NCI-H187 (cell line): Measurements from ENCODE around the gene S100A12.
"Not testable (repeated sequence)": the region's sequence is repeated elsewhere in the genome, so short reads cannot be mapped to it uniquely, and the experiment has no call there.

ENCODE experiments used
- DNase-seq, 2 experiments: peaks; one replicate each; lab custom pipeline; 2025; lab: John Stamatoyannopoulos, UW

S100A12 gene

DNA sequence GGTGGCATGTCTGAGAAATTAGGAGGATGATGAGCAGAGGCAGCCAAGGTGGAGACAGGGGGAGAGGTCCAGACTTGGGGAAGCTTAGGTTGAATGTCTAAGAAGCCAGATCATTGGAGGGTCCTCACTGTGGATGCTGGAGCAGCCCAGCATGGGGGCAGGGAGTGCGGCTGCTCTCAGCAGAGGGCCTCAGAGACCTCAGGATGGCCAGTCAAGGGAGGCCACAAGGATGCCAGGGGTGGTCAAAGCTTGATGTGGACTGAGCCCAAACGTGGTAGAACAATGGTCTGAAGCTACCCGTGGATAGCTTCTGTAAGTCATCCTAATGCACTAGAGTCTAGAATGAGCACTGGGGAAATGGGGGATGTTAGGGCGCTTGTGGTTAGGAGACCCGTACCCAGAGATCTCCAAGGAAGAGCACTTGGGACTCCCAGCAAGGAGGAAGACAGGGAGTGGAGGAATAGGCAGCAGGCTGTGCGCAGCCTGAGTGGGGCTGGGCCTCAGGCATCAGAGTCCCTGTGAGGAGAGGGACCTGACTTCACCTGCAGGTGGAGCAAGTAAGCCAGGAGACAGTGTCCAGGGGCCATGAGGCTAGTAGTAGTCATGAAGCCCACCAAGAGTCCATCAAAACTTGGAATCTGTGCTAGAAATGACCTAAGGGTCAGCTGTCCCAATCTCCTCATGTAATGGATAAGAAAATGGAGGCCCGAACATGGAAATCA, 22.0 kb downstream of the S100A12 start:
- no peak for DNase-seq

DNA sequence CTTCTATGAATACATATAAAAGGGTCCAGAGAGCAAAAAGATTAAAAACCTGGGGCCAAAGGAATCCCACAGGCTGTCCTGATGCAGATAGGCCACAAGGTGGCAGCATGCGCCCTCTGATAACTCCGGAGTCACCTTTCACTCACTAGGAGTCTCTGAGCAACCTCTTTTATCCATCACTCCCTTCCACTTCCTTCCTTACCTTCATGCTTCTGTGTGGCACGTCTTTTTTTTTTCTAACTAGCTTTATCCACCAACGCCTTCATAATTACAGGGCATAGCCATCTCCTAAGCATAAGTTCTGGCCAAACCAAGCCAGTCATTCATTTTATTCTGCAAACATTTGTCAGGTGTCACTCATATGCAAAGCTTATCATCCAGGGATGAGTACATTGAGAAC, 22.9 kb downstream of the S100A12 start:
- DNase-seq, result peak; percentile 37 to 61

GRCh38 chr1:153350321-153350957, 25.0 kb downstream of the S100A12 start:
- DNase-seq, result no peak

DNA sequence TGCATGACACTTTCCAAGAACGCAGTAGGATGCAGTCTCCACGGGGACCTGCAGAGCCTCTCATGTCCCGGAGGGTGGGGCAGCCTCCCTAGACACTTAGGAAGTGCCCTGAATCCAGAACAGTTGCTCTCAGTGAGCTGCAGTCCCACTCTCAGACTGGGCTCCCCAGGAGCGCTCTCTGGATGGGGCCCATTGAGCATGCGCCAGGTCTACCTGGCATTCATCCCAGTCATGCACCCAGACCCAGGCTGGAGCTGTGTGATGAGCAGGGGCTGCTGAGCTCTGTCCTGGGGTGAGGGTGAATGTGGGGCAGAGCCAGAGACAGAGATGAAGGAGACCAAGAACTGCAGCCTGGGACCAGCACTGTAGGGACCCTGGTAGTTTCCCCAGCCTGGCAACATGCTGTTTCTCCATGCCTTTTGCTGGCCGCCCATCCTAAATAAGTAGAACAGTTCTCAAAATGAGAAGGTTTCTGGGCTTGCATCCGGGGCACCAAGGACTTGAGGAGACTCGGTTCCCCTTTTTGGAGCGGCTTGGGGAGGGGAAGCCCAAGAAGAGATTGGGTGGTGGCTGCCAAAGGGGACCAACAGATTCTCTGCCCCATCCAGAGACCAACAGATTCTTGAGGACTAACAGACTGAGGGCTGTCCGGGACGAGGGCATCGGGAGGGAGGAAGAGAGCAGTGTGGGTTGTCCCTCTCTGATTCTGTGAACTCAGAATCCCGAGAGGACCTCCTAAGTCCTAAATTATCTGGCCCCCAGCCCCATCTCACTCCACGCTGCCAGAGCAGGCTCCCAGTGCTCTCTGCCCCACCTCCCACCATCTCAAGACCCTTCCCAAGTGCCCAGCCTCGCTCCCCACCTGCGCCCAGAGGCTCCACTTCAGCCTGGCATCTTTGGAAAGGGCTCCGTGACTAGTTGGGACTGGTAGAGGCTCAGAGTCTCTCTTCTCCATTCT, 25.8 kb downstream of the S100A12 start:
- no peak for DNase-seq

DNA sequence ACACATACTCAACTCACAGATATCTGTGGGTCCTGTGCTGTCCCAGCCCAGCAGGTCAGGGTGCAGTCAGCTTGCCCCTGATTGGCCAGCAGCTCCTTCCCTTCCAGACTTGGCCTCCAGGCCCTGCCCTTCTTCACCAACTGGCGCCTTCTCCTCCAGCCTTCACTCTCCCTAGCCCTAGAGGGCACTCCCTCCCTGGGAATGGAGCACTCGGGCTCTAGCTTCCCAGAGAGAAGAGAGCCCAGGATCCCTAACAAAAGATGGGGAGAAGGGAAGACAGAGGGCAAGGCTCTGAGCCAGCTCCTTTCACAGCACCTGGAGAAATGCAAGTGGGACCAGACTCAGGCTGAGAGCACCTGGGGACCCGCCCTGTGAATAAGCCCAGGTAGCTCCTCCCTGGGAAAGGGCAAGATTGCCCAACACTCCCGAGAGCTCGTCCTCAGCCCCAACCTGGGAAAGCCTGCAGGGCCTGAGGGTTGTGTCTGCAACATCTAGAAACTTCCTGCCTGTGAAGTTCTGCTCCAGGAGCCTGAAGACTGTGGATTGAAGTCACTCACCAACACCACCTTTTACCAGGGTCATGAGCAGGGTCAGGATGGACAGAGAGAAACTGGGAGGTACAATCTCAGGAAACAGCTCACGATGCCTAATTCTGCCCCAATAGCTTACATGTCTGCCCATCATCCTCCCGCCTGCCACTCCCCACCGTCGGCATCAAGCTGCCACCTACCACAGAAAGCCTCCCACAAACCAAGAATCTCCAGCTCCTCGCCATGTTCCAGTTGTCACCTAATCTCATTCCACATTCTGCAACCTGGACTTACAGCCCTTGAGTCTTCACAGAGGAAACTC, 26.7 kb downstream of the S100A12 start, which contains the start of gene PGLYRP4:
TSS of gene PGLYRP4 (minus strand) at position 331 of the 852 bp plus-strand sequence. CDS start 909 bp downstream, outside the sequence.
- no peak for DNase-seq

GRCh38 chr1:153347856-153348255, 27.6 kb downstream of the S100A12 start:
- no peak for DNase-seq

DNA sequence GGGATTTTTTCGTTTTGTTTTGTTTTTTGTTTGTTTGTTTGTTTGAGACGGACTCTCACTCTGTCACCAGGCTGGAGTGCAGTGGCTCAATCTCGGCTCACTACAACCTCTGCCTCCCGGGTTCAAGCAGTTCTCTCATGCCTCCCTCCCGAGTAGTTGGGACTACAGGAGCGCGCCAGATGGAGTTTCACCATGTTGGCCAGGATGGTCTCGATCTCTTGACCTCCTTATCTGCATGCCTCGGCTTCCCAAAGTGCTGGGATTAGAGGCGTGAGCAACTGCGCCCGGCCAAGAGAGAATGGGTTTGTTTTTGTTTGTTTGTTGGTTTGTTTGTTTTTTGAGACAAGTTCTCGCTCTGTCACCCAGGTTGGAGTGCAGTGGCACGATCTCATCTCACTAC, 28.4 kb downstream of the S100A12 start:
- not testable (repeated sequence) for DNase-seq

DNA sequence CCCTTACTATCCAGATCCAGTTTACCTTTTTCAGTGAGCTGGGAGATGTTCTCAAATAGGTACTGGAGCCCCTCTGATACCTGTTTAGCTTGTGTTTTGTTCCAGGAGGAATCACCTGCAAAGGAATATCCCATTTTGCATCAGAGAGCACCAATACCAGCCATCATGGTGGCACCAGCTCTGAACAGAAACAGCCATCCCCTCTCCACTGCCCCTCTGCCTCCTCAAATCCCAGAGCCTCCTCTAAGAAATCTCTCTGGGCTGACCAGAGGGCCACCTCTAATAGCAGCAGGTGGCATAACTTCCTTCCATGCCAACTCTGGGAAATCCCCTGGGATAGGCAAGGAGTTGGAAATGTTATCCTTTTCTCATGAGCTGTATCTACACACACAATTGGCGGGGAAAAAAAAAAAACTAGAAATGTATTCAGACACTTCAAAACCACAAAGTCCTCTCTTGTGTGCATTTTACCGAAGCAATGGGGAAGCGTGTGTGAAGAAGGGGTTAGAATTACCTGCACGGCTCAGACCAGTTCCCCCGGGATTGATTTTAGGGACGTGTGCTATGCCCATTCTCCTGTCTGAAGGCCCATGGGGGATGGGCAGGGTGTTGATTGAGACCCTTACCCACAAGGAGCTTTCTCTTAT, 29.2 kb downstream of the S100A12 start:
- DNase-seq, result peak; percentile 97 to 99

GRCh38 chr1:153345187-153346076, 30.0 kb downstream of the S100A12 start:
- peak; percentile 89 to 91 for DNase-seq

DNA sequence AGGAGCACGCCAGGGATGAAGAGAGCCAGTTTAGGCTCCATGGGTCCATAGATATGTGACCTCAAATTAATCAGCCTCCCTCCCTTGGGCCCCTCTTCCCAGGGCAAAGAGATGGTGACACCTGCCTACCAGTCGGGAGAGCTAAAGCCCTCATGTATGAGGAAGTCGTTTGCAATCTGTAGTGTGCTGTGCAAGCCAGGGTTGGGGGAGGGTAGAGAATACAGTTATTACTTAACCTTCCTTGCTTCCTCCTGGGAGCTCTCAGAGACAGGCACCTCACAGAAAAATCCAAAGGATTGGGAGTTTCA, 30.7 kb downstream of the S100A12 start:
- peak; percentile 37 to 50 for DNase-seq

GRCh38 chr1:153343811-153344717, 31.4 kb downstream of the S100A12 start:
- DNase-seq, result no peak

DNA sequence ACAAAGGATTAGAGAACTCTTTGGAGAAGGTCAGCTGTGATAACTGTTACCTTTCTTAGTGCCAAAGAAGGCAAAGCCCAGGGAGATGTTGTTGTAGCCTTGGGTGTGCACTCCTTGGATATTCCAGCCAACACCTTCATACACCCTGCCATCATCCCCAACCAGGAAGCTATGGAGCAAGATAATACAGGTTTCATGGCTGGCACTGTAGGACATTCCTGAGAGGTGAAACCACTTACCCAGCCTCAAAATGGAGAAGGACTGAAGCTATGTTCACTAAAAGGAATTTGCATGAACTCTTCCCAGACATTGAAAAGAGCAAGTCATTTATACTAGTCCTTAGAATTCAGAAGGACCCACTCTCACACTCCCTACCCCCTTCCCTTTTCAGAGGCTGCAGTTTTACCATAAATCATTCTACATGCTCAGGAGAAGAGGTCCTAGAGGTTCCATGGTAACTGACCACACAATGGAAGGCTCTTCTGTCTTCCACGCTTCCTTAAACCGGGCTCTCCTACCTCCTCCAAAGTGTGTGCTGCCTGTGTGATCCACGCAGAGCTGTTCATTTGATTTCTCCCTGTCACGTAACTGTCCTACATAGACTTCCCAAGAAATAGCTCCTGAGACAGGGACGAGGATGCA, 32.3 kb downstream of the S100A12 start:
- peak; percentile 76 to 86 for DNase-seq

- no peak for DNase-seq
Measured at GRCh38 chr1:153342178-153342577, 33.2 kb downstream of the S100A12 start.

- DNase-seq, result no peak
Measured at GRCh38 chr1:153341431-153341934, 33.9 kb downstream of the S100A12 start.

DNA sequence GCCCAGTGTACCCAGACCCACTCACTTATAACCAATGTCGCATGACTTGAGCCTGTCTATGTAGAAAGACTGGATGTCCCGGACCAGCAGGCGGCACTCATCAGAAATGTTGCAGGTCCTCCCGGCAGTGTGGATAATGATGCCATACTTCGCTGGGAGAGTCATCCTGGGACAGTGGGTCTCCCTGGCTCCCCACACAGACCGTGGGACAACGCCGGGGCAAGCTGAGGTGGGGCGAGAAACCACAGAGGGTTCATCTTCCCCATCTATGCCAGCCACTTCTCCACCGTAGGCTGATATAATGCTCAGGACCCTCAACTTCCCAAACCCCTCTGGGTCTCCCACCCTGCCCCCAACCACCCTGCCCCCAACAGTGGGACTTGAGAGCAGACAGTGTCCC, 35.1 kb downstream of the S100A12 start:
- DNase-seq, result no peak

- no peak for DNase-seq
Measured at GRCh38 chr1:153339802-153340201, 35.6 kb downstream of the S100A12 start.

- DNase-seq, result no peak
Measured at GRCh38 chr1:153337980-153338853, 37.2 kb downstream of the S100A12 start.
